ENCODE results near the gene RNASEL.

RNASEL gene

DNA sequence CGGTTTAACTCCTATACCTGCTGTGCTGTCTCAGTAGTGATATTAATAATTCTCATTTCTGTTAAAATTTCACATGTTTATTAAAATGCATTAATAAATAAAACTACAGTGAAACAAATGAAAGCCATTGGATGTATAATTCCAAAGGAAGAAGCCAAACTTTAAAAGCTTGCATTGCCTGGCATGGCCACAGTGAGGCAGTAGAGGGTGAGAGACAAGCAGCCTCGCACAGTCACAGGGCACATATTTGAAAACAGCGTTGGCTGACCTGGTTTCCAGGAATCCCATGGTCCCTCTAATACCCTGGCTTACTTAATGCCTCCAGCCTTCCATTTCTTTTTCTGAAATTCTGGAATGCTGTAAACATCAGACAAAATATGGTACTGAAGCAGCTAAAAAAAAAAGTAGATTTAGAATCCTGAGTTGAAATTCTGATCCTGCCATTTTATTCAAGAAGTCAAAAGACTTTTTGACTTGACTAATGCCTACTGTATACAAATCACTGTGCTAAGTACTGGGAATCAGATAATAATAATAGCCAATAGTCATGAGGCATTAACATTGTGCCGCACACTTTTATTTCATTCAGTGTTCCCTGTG lies 6.7 kb upstream of the RNASEL start:
- TF ChIP-seq POLR2AphosphoS5 (IDR thresholded peaks at IDR 0.05; ENCODE audit: low read depth, low read length) (no peak), REST (IDR thresholded peaks at IDR 0.05; ENCODE audit: insufficient read depth in 1 of 2, low read depth in 2 of 2, low read length in 2 of 2) (no peak), SIN3A (IDR thresholded peaks at IDR 0.05; ENCODE audit: borderline replicate concordance, insufficient read depth, low read length) (no peak), TAF1 (IDR thresholded peaks at IDR 0.05; ENCODE audit: borderline replicate concordance, insufficient read depth, low read length) (no peak), FOXP2 (optimal IDR thresholded peaks at IDR 0.05; ENCODE audit: borderline replicate concordance, extremely low read depth, extremely low read length, insufficient read depth) (no peak)

GRCh38 chr1:182589931-182590330 lies 875 bp upstream of the RNASEL start:
- TF ChIP-seq REST (IDR thresholded peaks at IDR 0.05; ENCODE audit: insufficient read depth in 1 of 2, low read depth in 2 of 2, low read length in 2 of 2) = no peak
- no peak for TF ChIP-seq POLR2AphosphoS5 (IDR thresholded peaks at IDR 0.05; ENCODE audit: low read depth, low read length)
- no peak for TF ChIP-seq TAF1 (IDR thresholded peaks at IDR 0.05; ENCODE audit: borderline replicate concordance, insufficient read depth, low read length)
- TF ChIP-seq FOXP2 (optimal IDR thresholded peaks at IDR 0.05; ENCODE audit: borderline replicate concordance, extremely low read depth, extremely low read length, insufficient read depth) = no peak
- TF ChIP-seq SIN3A (IDR thresholded peaks at IDR 0.05; ENCODE audit: borderline replicate concordance, insufficient read depth, low read length) = no peak

- no peak for TF ChIP-seq FOXP2 (optimal IDR thresholded peaks at IDR 0.05; ENCODE audit: borderline replicate concordance, extremely low read depth, extremely low read length, insufficient read depth)
Measured at GRCh38 chr1:182589520-182589919, 464 bp upstream of the RNASEL start.

GRCh38 chr1:182587666-182588499 lies 1.2 kb downstream of the RNASEL start:
- TF ChIP-seq SIN3A (IDR thresholded peaks at IDR 0.05; ENCODE audit: borderline replicate concordance, insufficient read depth, low read length) (no peak), TAF1 (IDR thresholded peaks at IDR 0.05; ENCODE audit: borderline replicate concordance, insufficient read depth, low read length) (no peak), REST (IDR thresholded peaks at IDR 0.05; ENCODE audit: insufficient read depth in 1 of 2, low read depth in 2 of 2, low read length in 2 of 2) (no peak), FOXP2 (optimal IDR thresholded peaks at IDR 0.05; ENCODE audit: borderline replicate concordance, extremely low read depth, extremely low read length, insufficient read depth) (no peak), POLR2AphosphoS5 (IDR thresholded peaks at IDR 0.05; ENCODE audit: low read depth, low read length) (no peak)

DNA sequence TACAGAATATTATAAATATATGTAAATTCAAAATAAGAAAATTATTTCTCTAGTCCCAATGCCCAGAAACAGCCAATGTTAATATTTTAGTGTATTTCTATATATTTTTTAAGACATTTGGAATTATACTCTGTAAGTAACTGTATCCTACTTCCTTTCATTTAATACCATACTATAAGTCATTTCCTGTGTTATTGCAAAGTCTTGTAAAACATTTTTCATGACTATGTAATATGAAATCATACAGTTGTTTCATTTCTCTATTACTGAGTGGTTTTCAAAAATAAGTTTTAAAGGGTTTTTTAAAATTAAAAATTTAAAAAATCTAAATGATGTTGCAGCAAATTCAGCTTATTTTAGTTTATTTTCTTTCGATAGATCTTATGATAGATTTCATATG lies 2.0 kb downstream of the RNASEL start:
- no peak for TF ChIP-seq FOXP2 (optimal IDR thresholded peaks at IDR 0.05; ENCODE audit: borderline replicate concordance, extremely low read depth, extremely low read length, insufficient read depth)
- TF ChIP-seq POLR2AphosphoS5 (IDR thresholded peaks at IDR 0.05; ENCODE audit: low read depth, low read length) = no peak
- no peak for TF ChIP-seq SIN3A (IDR thresholded peaks at IDR 0.05; ENCODE audit: borderline replicate concordance, insufficient read depth, low read length)
- no peak for TF ChIP-seq REST (IDR thresholded peaks at IDR 0.05; ENCODE audit: insufficient read depth in 1 of 2, low read depth in 2 of 2, low read length in 2 of 2)
- no peak for TF ChIP-seq TAF1 (IDR thresholded peaks at IDR 0.05; ENCODE audit: borderline replicate concordance, insufficient read depth, low read length)
